ENCODE measurements around the gene RASAL2.

The RASAL2 gene

DNA sequence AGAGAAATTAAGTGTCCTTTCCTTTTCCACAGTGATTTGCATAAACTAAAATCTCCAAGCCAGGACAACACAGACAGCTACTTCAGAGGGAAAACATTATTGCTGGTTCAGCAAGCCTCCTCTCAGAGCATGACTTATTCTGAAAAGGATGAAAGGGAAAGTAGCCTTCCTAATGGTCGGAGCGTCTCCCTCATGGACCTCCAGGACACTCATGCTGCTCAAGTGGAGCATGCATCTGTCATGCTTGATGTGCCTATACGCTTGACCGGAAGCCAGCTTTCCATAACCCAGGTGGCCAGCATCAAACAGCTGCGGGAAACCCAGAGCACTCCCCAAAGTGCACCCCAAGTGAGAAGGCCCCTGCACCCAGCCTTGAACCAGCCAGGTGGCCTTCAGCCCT lies 363.7 kb downstream of the RASAL2 start:
- no peak for DNase-seq (ENCODE audit: low spot score)

DNA sequence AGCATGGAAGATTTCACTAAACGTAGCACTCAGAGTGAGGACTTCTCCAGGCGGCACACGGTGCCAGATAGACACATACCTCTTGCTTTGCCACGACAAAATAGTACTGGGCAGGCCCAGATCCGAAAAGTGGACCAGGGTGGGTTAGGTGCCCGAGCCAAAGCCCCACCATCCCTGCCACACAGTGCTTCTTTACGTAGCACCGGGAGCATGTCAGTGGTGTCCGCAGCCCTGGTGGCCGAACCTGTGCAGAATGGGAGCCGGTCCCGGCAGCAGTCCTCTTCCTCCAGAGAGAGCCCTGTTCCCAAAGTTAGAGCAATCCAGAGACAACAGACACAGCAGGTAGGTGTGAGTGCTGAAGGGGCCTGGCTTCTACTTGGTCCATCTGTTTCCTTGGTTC lies 364.3 kb downstream of the RASAL2 start:
- DNase-seq (ENCODE audit: low spot score): no peak

DNA sequence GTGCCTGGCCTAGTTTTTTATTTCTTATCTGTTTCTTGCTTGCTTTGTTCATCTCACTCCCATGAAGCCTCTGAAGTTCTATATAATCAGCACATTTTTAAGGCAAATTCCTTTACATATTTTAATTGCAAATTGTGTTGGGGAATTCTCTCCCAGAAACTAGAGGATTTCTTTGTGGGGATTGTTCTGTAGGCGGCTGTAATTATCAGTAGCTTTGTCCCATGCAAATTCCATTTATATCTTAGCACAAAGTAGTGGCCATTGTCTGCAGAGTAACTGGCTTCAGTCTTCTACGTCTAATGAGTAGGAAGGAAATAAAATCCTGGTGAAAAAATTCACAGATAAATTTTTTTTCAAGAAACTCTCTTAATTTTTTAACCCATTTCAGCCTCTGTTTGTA lies 367.2 kb downstream of the RASAL2 start:
- no peak for DNase-seq (ENCODE audit: low spot score)

DNA sequence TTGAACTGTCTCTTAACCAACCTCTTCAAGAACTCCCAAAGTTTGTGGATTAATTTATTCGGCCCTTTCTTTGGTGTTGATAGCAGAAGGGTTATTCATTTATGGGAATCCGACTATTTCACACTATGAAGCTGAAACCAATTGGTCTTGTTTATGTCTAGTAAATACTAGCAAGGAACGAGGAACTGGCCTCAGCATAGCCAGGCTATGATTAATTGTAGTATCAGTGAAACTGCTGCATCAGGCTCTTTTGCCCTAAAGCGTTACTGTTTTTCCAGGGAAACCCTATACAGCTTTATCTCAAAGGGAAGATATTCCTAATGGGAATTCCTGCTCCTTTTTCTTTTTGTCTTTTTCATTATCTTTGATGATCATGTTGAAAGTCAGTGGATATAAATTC lies 367.8 kb downstream of the RASAL2 start:
- no peak for DNase-seq (ENCODE audit: low spot score)

DNA sequence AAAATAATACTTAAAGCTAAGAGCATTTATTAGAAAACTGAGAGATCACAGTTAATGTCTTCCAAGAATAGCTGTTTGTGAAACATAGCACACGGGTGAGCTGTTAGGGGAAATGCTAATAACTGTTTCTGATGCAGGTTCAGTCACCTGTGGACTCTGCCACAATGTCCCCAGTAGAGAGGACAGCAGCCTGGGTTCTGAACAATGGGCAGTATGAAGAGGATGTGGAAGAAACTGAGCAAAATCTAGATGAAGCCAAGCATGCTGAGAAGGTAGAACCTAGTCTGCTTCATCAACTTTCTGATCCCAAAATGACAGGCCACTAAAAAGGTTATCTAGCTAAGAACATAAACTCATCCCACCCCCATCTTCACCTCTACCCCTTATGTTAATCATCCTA lies 370.2 kb downstream of the RASAL2 start:
- DNase-seq (ENCODE audit: low spot score): no peak

DNA sequence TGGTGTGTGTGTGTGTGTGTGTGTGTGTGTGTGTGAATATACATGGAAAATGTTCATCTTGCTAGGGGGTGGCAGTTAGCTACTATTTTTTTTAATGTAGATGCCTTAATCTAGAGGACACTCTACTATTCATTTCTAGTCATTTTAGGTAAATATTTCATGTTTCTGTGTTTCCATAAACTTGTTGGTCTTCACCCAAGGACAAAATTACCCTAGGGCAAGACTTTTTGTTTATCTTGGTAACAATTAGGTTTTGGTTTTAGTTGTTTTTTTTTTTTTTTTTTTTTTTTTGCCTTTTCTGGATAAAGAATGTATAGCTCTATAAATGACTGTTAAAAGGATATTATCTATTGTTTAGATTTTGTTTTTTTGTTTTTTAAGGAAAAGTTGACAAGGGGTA lies 370.7 kb downstream of the RASAL2 start:
- DNase-seq (ENCODE audit: low spot score): no peak

DNA sequence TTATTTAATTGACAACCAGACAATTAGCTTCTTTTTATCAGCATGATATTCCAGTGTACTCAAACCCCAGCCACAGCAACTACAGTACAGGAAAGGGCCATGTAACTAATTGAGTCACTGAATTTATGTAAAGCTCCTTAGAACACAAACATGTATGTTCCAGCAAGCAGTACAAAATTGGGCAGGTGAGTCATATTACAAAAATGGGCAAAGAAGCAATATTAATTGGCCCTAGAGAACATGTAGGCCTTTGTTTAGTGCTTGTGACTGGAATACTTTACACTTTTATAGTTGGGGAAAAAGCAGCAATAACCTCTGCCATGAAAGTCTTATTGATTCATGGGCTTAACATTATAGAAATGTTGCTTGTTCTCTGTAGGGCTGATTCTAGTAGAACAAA lies 371.1 kb downstream of the RASAL2 start:
- DNase-seq (ENCODE audit: low spot score): no peak

DNA sequence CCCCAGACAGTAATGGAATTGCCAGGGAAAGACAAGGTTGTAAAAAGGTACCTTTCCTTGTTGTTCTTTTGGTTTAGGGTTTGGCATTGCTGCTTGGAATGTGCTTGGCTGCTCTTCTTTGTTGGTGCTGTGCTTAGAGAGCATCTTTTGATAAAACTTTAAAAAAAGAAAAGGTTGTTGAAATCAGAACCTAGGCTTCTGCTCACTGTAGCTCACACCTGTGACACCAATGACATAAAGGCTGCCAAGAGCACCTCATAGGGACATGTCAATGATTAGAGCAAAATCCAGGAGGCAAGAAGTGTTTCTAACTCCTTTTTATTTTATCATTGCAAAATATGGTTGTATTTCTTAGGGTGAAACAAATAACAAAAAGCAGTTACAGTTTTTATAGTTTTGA lies 373.9 kb downstream of the RASAL2 start:
- DNase-seq (ENCODE audit: low spot score): no peak

DNA sequence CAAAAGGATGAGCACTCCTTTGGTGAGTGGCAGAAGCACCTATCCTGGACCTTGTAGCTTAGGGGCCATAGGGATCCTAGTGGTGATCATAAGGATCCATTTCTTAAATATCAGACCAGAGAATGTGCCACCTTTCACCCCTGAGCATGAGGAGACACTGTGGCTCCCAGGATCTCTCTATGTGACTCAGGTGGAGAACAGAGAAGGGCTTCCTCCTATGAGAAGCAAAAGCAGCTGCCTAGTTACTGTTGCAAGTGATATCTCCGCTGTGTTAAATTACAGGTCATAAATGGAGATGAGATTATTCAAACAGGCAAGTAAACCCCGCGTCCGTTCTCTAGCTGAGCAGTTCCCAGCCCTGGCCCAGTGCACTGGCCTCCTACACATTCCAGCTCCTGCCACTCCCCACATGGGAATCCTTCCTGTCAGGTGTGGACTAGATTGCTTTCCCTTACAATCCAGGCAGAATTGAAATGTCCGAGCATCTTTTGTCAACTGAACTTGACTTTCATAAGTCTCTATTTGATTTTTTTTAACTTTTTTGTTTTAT lies 376.6 kb downstream of the RASAL2 start:
- DNase-seq (ENCODE audit: low spot score): no peak

DNA sequence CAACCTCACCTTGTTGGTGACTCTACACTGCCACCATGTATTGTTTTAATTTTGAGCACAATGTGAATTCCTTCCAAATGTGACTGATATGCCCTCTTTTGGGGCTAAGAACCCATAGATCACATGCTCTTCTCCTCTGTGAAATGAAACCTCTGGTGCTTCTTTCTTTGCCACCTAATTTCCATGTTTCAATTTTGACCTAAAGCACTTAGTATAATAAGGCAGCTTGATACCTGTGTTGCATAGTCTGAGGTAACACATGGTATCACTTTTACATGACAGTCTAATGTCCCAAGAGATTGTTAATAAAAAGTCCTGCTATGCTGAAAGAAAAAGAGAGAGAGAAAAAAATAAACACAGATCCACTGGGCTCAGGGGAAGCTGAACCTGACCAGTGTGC lies 378.6 kb downstream of the RASAL2 start:
- no peak for DNase-seq (ENCODE audit: low spot score)

DNA sequence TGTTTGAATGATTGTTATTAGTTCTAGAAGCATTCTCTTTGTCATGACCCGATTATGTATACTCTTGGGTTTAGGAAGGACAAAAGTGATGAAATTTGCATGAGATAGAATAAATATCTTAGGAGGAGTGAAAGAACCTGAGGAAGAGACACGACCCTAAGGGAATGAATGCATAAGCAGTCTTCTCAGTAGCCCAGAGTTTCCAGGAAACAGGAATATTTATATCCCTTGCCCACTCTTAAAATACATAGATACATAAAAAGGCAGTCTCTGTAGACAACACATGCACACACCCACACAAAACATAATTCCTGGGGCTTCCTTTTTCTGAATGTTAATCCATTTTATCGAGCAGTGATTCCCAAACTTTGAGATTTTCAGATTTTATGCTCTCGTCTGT lies 383.5 kb downstream of the RASAL2 start:
- no peak for DNase-seq (ENCODE audit: low spot score)

DNA sequence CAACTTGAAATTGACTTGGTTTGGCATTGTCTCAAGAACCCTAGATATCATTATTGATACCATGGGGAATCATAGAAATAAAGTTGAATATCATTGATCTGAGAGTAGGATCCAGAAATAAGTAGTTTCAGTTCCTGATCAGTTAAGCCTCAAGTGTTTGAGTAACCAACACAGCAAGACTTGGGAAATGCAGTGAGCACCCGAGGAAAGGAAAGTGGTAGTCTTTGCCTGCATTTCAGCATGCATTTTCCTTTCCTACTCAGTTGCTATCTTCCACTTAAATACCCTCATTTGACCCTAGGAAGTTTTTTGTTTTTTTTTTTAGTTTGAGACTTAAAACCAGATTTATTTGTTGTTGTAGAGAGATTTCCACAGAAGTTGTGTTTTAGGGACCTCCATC lies 383.9 kb downstream of the RASAL2 start:
- no peak for DNase-seq (ENCODE audit: low spot score)

DNA sequence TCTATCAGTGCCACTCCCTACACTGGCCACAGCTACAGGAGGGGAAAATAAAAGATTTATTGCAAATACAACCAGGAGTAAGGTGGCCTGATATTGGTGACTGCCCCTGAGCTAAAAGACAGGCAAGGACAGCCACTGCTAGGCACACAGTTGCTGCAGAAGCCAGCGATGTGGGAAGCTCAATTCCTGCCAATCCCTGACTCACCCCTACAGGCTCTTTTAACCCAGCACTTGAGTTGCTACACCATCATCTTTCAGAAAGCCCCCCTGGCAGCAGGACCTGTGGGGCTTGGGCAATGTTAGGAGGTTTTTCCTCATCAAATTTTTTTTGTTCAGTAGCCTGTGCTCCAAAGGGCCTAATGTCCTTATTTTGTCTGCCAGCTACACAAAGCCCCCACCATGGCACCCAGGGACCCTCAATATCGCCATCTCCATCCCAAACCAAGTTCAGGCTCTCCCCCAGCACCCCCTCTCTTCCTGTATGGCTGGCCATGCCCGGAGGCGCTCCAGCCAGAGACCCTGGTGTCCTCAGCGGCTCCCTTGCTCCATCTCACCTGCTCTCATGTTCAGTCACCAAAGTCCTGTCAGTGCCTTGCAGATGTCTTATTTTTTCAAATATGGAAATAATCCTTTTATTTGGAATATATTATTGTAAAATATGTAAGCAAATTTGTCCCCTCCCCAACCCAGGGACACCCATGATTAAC lies 389.5 kb downstream of the RASAL2 start:
- DNase-seq (ENCODE audit: low spot score): no peak

DNA sequence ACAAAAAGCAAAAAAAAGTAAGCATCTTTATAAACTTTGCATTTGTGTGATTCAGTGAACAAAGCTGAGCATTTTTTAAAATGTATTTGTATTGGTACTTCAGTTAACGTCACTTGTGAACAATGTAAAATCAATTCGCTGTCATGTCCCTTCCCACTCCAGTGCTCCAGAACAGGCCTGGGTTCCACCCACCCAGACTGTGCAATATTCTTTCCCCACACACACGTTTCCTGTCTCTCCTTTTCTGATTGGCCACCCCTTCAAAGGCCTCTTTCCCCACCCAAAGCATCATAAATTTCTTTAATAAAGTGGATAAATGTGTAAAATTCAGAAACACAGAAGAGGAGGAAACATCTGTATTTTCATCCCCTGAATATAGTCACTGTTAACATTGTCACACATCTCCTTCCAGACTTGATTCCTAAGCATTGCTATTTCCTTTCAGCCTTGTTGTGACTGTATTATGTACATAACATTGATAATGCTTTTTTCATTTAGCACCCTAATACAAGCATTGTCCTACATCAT lies 390.9 kb downstream of the RASAL2 start:
- no peak for DNase-seq (ENCODE audit: low spot score)

DNA sequence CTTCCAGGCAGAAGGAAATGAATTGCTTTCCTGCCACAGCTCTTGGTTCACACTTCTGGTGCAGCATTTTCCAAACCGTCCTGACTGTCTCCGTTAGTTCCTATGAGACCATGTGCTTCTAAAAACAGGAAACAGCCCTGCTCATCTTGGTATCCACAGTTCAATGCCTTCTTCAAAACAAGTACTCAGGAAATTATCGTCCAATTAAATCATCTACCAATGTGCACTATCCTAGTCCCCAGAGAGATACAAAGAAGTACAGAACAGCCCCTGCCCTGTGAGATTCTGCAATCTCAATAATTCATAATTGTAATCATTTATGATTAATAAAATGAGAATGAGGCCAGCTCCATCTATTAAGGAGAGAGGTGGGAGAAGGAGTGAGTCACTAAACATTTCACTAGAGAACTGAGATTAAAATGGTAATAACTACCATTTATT lies 391.7 kb downstream of the RASAL2 start:
- DNase-seq (ENCODE audit: low spot score): no peak

DNA sequence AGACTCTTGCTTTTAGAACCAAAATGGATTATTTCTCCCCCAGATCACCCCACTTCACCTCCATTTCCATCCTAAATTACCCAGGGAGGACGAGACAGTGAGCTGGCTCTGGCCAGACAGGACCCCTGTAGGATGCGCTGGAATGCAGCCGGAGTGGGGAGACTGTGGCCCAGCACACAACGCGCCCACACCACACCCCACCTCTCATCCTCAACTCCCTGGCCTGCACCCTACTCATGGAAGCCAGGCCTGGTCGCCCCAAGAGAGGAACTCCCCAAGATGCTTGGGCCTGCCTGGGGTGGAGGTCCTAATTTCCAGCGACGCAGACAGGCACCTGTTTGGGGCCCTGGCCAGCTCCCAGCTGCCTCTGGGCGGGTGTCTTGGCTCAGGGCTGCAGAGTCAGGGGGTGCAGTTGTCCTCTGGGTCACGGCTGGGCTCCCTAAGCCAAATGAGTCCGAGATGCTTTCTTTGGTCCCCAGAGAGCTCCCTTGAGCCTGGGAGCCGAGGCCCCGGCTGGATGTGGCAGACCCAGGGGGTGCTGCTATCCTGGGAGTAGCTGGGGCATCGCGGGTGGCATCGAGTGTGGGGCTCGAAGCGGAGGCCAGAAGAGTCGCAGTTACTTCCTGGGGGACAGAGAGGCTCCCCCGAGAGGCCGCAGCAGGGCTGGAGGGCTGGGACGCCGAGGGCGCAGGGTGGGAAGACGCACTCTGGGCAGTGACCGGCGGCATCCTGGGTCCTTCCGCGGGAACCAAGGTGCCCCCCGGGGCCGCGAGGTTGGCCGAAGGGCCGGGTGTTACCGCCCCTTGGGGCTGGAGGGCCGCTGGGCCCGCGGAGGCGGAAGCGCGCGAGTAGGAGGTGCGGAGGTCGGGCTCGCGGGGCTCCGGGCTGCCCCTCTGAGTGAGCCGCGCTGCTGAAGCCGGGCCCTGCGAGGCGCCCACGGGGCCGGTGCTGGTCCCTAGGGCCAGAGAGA lies 392.5 kb downstream of the RASAL2 start:
- DNase-seq (ENCODE audit: low spot score): no peak

DNA sequence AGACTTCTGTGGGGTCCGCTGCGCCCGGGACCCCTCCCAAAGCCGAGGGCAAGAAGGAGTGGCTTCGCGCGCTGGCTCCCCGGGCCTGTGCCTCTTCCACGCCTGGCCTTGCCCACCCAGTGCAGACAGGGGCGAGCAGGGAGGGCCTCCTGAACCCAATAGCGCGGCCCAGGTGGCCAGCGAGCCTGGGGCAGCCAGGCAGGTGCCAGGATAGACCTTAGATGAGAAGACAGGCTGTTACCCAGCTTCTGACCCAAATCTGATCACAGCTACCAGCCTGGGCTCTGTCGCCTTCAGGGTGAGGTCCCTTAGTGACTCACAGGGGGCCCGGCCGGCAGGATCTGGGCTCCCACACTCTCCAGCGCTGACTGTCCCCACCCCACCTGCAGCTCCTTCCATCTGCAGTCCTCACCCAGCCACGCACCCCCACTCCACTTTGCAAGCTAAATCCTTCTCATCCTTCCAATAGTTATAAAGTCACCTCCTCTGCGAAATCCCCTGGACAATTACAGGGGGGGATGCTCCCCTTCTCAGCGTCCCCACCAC lies 393.2 kb downstream of the RASAL2 start:
- no peak for DNase-seq (ENCODE audit: low spot score)

DNA sequence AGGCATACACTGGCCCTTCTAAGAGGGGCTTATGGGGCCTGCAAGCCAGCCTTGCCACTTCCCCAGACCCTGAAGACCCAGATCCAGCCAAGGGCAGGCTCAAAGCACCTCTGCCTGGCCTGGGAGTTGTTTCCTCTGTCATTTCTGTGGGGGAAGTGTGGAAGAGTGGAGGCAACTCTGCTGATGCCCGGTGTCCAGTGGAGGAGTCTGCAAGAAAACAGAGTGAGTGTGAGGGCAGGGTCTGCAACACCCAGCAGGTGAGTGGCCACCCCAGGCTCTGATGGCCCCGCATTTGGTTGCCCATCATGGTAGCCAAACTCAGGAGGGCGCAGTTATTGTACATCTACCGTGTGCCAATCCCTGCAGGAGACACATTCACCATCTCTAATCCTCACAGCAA lies 394.5 kb downstream of the RASAL2 start:
- no peak for DNase-seq (ENCODE audit: low spot score)

DNA sequence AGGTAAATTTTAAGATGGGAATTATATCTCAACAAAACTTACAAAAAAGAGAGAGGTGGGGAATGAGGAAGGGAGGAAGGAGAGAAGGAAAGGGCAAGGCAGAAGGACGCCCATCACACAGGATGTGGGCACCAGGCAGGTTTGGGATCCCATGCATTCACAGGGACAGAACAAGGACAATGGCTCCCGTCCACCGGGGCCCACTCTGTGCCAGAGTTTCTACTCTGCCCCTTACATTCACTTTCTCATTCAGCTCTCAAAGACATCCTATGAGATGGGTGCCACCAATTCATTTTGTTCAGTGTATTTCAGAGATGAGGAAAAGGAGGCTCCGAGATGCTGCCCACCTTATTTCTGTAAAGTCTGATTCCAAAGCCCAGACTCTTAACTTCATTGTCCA lies 395.5 kb downstream of the RASAL2 start:
- DNase-seq (ENCODE audit: low spot score): no peak

DNA sequence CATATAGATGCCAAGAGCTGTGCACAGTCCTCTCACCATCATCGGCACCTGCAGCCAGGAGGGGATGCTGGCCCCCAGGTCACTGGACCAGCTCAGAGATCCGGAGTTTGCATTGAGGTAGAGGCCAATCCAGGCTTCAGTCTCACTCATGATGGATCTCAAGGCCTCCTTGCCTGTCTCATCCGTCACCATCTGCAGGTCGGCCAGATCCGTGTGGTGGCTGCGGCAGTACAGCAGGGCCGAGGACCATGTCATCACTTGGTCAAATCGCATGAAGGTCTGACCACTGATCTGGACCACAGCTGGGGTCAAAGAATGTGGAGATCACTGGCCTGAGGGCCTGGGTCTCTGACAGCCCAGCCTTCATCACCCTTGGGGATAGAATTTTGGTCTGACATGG lies 396.2 kb downstream of the RASAL2 start:
- DNase-seq (ENCODE audit: low spot score): no peak

DNA sequence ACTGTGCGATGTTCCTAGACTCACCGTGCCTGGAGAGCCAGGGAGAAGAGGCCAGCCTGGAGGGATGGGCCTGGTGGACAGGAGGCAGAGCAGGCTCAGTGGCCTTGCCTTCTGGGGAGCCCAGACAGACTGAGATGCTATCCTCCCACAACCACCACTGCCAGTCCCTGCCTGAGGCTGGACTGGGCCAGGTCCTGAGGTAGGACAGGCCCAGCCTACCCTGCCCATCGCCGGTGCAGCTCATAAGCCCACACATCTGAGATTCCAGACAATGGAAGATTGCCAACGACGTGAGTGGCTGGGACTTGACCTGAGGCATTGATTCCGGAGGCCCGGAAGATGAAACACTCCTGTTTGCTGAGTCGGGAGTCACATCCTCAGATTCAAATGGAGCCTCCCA lies 397.1 kb downstream of the RASAL2 start:
- no peak for DNase-seq (ENCODE audit: low spot score)

DNA sequence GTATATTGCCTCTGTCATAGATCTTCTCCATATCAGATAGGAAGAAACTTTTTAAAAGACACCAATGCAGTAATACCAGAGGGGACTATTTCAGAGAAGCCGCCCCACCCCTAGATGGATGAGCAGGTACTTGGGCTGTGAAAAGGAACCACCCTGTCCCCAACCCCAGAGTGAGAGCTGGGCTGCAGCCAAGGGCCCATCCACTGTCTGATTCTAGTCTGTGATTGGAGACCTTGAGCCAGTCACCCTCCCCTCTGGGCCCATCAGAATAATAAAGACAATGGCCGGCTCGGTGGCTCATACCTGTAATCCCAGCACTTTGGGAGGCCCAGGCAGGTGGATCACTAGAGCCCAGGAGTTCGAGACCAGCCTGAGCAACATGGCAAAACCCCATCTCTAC lies 397.8 kb downstream of the RASAL2 start:
- DNase-seq (ENCODE audit: low spot score): no peak

DNA sequence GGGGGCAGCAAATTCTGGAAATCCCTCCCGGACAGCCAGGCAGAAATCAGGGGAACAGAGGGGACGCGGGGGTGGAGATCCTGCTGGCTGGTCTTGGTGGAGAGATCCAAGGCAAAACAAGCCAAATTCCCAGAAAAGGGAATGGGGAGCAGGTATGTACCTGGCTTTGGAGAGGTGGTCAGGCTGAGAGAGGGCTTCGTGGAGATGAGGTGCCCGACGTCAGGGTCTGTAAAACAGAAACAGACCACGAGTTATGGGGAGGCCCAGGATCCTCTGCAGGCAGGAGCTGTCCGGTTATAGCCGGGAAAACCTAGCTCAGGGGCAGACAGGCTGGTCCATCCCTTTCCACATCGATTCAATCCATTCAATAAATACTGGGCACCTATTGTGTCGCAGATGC lies 398.4 kb downstream of the RASAL2 start:
- DNase-seq (ENCODE audit: low spot score): no peak

Measured in Ammon's horn (tissue), 1 donor.